Endodermal cell (in vitro differentiated cells): ENCODE data around the gene EYA2. TPM values are rescaled to one million over a fixed set of nuclear protein-coding genes. Genes with fewer than 3 reads are reported as not detected.

Experiments
- DNase-seq: peaks from one replicate; pipeline ENCODE4 v3.0.0-alpha.2; 2017
- H3K27ac ChIP-seq: 2 replicates; pipeline ENCODE4 v1.5.1; 2013; ENCODE audit warnings: mild to moderate bottlenecking, low read depth, low read length, moderate library complexity
- H3K27me3 ChIP-seq: 2 replicates; pipeline ENCODE4 v1.6.1; 2013; ENCODE audit warnings: mild to moderate bottlenecking, low read length, moderate library complexity; ENCODE audit not compliant: insufficient read depth, control insufficient read depth, poor library complexity, severe bottlenecking
- H3K36me3 ChIP-seq: 2 replicates; pipeline ENCODE4 v1.7.0; 2013; ENCODE audit warnings: mild to moderate bottlenecking, low read length, moderate library complexity; ENCODE audit not compliant: control insufficient read depth, insufficient read depth
- H3K4me1 ChIP-seq: one replicate; pipeline ENCODE4 v1.7.0; 2013; ENCODE audit warnings: low read length; ENCODE audit not compliant: control insufficient read depth, insufficient read depth
- H3K4me3 ChIP-seq: 2 replicates; pipeline ENCODE4 v1.5.1; 2013; ENCODE audit warnings: mild to moderate bottlenecking, low read length, moderate library complexity
- H3K9ac ChIP-seq: 2 replicates; pipeline ENCODE4 v1.6.1; 2013; ENCODE audit warnings: mild to moderate bottlenecking, low read length, moderate library complexity; ENCODE audit not compliant: poor library complexity, severe bottlenecking; ENCODE audit errors: extremely low read depth
- H3K9me3 ChIP-seq: 2 replicates; pipeline ENCODE4 v1.6.1; 2013; ENCODE audit warnings: mild to moderate bottlenecking, low read length, moderate library complexity; ENCODE audit not compliant: control insufficient read depth
- H3K27ac Mint-ChIP-seq: 2 replicates; pipeline ENCODE4 v1.8.0; 2020; ENCODE audit warnings: mixed read lengths
- H3K27me3 Mint-ChIP-seq: 2 replicates; pipeline ENCODE4 v1.8.0; 2021; ENCODE audit warnings: mild to moderate bottlenecking, mixed read lengths; ENCODE audit not compliant: insufficient read depth
- H3K36me3 Mint-ChIP-seq: 2 replicates; pipeline ENCODE4 v1.8.0; 2020; ENCODE audit warnings: low read depth, mixed read lengths
- H3K4me1 Mint-ChIP-seq: 2 replicates; pipeline ENCODE4 v1.8.0; 2020; ENCODE audit warnings: mixed read lengths
- H3K4me3 Mint-ChIP-seq: 2 replicates; pipeline ENCODE4 v1.8.0; 2020; ENCODE audit warnings: mild to moderate bottlenecking, moderate library complexity, mixed read lengths
- H3K9me3 Mint-ChIP-seq: 2 replicates; pipeline ENCODE4 v1.8.0; 2020; ENCODE audit warnings: mild to moderate bottlenecking, mixed read lengths
- WGBS, 2 experiments: methylation state at CpG; one replicate each; pipeline versions ENCODE4 v1.1.5 to v1.1.7; 2013; ENCODE audit warnings: missing lambda C conversion rate in 2 of 2, mixed read lengths in 1 of 2; ENCODE audit not compliant: insufficient coverage in 1 of 2, insufficient read length in 1 of 2; 5-methylcytosine and 5-hydroxymethylcytosine counted together
- total RNA-seq, 2 donors: library from RNA; stranded (reverse); fragmentation: NEBNext Ultra II Directional in 1 of 2; extraction: Animal tissue kit (Norgen Biotek cat#: 25700) in 1 of 2; gene quantifications; 2 replicates in 1 of 2; 3 replicates in 1 of 2; pipeline ENCODE4 v1.2.1, GENCODE V29; 2021
- TF ChIP-seq, protein P1 (sequence below): fragments of 200-600 bp; sonication (generic); conservative IDR thresholded peaks from 2 replicates; pipeline ENCODE4 v1.5.0; 2021; ENCODE audit warnings: antibody characterized with exemption, mild to moderate bottlenecking

The EYA2 gene
- total RNA-seq, 2 donors from 2014 or later, result 9.1 to 18.0 TPM

DNA sequence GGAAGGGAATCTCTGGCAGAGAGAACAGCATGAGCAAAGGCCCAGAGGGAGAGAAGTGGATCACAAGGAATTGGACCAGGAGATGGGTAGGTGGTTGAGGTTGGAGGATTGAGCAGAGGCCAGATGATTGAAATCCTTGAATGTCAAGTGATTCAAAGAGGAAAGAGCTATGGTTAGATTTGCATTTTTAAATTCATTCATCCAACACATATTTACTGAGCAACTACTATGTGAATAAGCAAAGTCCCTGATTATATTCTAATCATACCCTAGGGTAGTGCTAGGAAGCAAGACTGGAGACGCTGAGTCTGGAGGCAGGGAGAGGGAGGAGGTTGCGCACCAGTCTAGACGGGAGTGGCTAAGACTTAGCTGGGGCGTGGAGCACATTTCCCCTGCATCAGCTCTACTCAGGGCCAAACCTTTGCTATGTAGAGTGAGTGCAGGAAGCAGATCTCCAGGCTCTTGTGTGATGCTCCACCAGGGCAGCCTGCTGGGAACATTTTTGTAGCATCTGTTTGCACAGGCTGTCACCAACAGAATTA is 40.2 kb downstream of the EYA2 start:
- DNase-seq, result no peak
- TF ChIP-seq, protein P1, sequence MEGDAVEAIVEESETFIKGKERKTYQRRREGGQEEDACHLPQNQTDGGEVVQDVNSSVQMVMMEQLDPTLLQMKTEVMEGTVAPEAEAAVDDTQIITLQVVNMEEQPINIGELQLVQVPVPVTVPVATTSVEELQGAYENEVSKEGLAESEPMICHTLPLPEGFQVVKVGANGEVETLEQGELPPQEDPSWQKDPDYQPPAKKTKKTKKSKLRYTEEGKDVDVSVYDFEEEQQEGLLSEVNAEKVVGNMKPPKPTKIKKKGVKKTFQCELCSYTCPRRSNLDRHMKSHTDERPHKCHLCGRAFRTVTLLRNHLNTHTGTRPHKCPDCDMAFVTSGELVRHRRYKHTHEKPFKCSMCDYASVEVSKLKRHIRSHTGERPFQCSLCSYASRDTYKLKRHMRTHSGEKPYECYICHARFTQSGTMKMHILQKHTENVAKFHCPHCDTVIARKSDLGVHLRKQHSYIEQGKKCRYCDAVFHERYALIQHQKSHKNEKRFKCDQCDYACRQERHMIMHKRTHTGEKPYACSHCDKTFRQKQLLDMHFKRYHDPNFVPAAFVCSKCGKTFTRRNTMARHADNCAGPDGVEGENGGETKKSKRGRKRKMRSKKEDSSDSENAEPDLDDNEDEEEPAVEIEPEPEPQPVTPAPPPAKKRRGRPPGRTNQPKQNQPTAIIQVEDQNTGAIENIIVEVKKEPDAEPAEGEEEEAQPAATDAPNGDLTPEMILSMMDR, result no peak
- Histone ChIP-seq H3K9me3 (no peaks in the 10 kb centered on the region), H3K4me3 (no peak overlapping the region), H3K27ac (no peak overlapping the region), H3K27me3 (no peaks in the 10 kb centered on the region), H3K4me1 (no peaks in the 10 kb centered on the region), H3K36me3 (no peaks in the 10 kb centered on the region), H3K9ac (no peak overlapping the region)
- no peak overlapping the region for H3K4me3 Mint-ChIP-seq
- no peaks in the 10 kb centered on the region for H3K27me3 Mint-ChIP-seq
- H3K4me1 Mint-ChIP-seq, result no peaks in the 10 kb centered on the region
- H3K27ac Mint-ChIP-seq, result no peak overlapping the region
- 89 to 91% methylated on average over 3 to 4 of the region's 4 CpGs for WGBS, 2 experiments
- peaks cover 2% of the 10 kb centered on the region for H3K36me3 Mint-ChIP-seq
- no peaks in the 10 kb centered on the region for H3K9me3 Mint-ChIP-seq

- TF ChIP-seq, protein P1, result no peak
- peaks cover 2% of the 10 kb centered on the region for H3K36me3 Mint-ChIP-seq
- Histone ChIP-seq H3K36me3 (no peaks in the 10 kb centered on the region), H3K27me3 (no peaks in the 10 kb centered on the region), H3K9me3 (no peaks in the 10 kb centered on the region), H3K4me1 (no peaks in the 10 kb centered on the region), H3K4me3 (no peak overlapping the region), H3K9ac (no peak overlapping the region), H3K27ac (no peak overlapping the region)
- no peak overlapping the region for H3K4me3 Mint-ChIP-seq
- H3K9me3 Mint-ChIP-seq, result no peaks in the 10 kb centered on the region
- no peak for DNase-seq
- no peaks in the 10 kb centered on the region for H3K27me3 Mint-ChIP-seq
- WGBS, 2 experiments, result 90 to 97% methylated on average over 5 to 7 of the region's 9 CpGs
- H3K27ac Mint-ChIP-seq, result no peak overlapping the region
- H3K4me1 Mint-ChIP-seq, result no peaks in the 10 kb centered on the region
These were observed 40.9 kb downstream of the EYA2 start for GRCh38 chr20:46935394-46936017.

- no peak overlapping the region for H3K9ac ChIP-seq
- no peaks in the 10 kb centered on the region for H3K27me3 ChIP-seq
- Mint-ChIP-seq H3K4me1 (no peaks in the 10 kb centered on the region), H3K9me3 (no peaks in the 10 kb centered on the region), H3K27ac (no peak overlapping the region), H3K36me3 (peaks cover 2% of the 10 kb centered on the region), H3K27me3 (no peaks in the 10 kb centered on the region), H3K4me3 (no peak overlapping the region)
- no peaks in the 10 kb centered on the region for H3K36me3 ChIP-seq
- H3K4me1 ChIP-seq, result no peaks in the 10 kb centered on the region
- TF ChIP-seq, protein P1, result no peak
- no peaks in the 10 kb centered on the region for H3K9me3 ChIP-seq
- 91 to 95% methylated on average over 15 to 17 of the region's 18 CpGs for WGBS, 2 experiments
- H3K4me3 ChIP-seq, result no peak overlapping the region
- H3K27ac ChIP-seq, result no peak overlapping the region
- no peak for DNase-seq
These were observed 41.9 kb downstream of the EYA2 start for GRCh38 chr20:46936415-46937156.
